HEK293 (cell line): ENCODE results near the gene HIF3A.

Experiments
- KLF1 ChIP-seq: fragments of 450-650 bp; formaldehyde crosslinking; IDR thresholded peaks from 2 replicates; pipeline ENCODE4 v1.5.1; 2016; ENCODE audit warnings: missing biosample characterization, missing genetic modification characterization
- TF ChIP-seq, protein P1 (sequence below): fragments of 450-650 bp; formaldehyde crosslinking; IDR thresholded peaks from 2 replicates; pipeline ENCODE4 v1.5.1; 2016; ENCODE audit warnings: missing biosample characterization, missing genetic modification characterization

Gene HIF3A

GRCh38 chr19:46392837-46393236 is 96.0 kb downstream of the HIF3A start (continued):
- TF ChIP-seq KLF1 (tag by site-specific recombination): no peak
- TF ChIP-seq, protein P1, sequence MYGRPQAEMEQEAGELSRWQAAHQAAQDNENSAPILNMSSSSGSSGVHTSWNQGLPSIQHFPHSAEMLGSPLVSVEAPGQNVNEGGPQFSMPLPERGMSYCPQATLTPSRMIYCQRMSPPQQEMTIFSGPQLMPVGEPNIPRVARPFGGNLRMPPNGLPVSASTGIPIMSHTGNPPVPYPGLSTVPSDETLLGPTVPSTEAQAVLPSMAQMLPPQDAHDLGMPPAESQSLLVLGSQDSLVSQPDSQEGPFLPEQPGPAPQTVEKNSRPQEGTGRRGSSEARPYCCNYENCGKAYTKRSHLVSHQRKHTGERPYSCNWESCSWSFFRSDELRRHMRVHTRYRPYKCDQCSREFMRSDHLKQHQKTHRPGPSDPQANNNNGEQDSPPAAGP (tag by site-specific recombination): no peak
- TF ChIP-seq, all 188 proteins: peak for 0
